HEK293 (cell line): Measurements from ENCODE around the gene MGAT4D.
A peak's percentile ranks its signal among the peaks of the same experiment; 100 is the strongest.
"Not testable (repeated sequence)": the region's sequence is repeated elsewhere in the genome, so short reads cannot be mapped to it uniquely, and the experiment has no call there.

ENCODE experiments used
- CTCF ChIA-PET: fragments of 350-600 bp; formaldehyde crosslinking; extraction: SDS; loops from one replicate; lab custom pipeline; 2021; ENCODE audit warnings: antibody characterized with exemption; lab: Yijun Ruan, JAX
- POLR2A ChIA-PET: fragments of 300-600 bp; formaldehyde crosslinking; extraction: SDS; loops from one replicate; lab custom pipeline; 2020; ENCODE audit warnings: antibody characterized with exemption, inconsistent platforms; lab: Yijun Ruan, JAX
- H3K27ac ChIP-seq: fragments of 200-500 bp; sonication (Bioruptor generic); 2 replicates; pipeline ENCODE4 v1.5.1; 2014; ENCODE audit warnings: low read depth, low read length, control low read depth, inconsistent platforms; ENCODE audit errors: extremely low read depth
- H3K36me3 ChIP-seq, 2 experiments: fragments of 200-500 bp in 1 of 2; sonication (Bioruptor generic) in 1 of 2; 1 replicate in 1 of 2; 2 replicates in 1 of 2; pipeline ENCODE4 v1.5.1; 2014 to 2017; ENCODE audit warnings: inconsistent platforms in 2 of 2, low read length in 2 of 2; ENCODE audit not compliant: control insufficient read depth in 2 of 2, insufficient read depth in 1 of 2
- H3K4me1 ChIP-seq: fragments of 200-500 bp; sonication (Bioruptor generic); 2 replicates; pipeline ENCODE4 v1.5.1; 2014; ENCODE audit warnings: mild to moderate bottlenecking, low read length, inconsistent platforms; ENCODE audit not compliant: control insufficient read depth, insufficient read depth
- H3K4me3 ChIP-seq: 2 replicates; pipeline ENCODE4 v1.5.1; 2011; ENCODE audit warnings: low read depth, mild to moderate bottlenecking, control low read depth, low read length, moderate library complexity
- H3K9me3 ChIP-seq: fragments of 200-500 bp; sonication (Bioruptor generic); 2 replicates; pipeline ENCODE4 v1.5.1; 2014; ENCODE audit warnings: low read depth, low read length, inconsistent platforms; ENCODE audit not compliant: control insufficient read depth, insufficient read depth
- KLF9 ChIP-seq: fragments of 450-650 bp; formaldehyde crosslinking; IDR thresholded peaks from 2 replicates; pipeline ENCODE4 v1.5.1; 2016; ENCODE audit warnings: missing biosample characterization, missing genetic modification characterization, low read depth
- SETDB1 ChIP-seq: IDR thresholded peaks from one replicate; pipeline ENCODE4 v1.6.1; 2017; ENCODE audit warnings: mild to moderate bottlenecking, low read length, moderate library complexity, mixed read lengths; ENCODE audit not compliant: insufficient read length
- ZBTB48 ChIP-seq: fragments of 450-650 bp; formaldehyde crosslinking; IDR thresholded peaks from 2 replicates; pipeline ENCODE4 v1.5.1; 2016; ENCODE audit warnings: missing biosample characterization, missing genetic modification characterization
- ZNF146 ChIP-seq: fragments of 450-650 bp; formaldehyde crosslinking; IDR thresholded peaks from 2 replicates; pipeline ENCODE4 v1.5.1; 2016; ENCODE audit warnings: missing biosample characterization, missing genetic modification characterization
- ZNF157 ChIP-seq: fragments of 450-650 bp; formaldehyde crosslinking; IDR thresholded peaks from 2 replicates; pipeline ENCODE4 v1.5.1; 2016; ENCODE audit warnings: missing biosample characterization, missing genetic modification characterization
- ZNF184 ChIP-seq: fragments of 450-650 bp; IDR thresholded peaks from 2 replicates; pipeline ENCODE4 v1.5.1; 2018; ENCODE audit warnings: missing biosample characterization, mild to moderate bottlenecking, missing genetic modification characterization
- ZNF274 ChIP-seq, 2 experiments: fragments of 200-500 bp in 1 of 2; fragments of 450-650 bp in 1 of 2; sonication (Bioruptor generic) in 1 of 2; formaldehyde crosslinking in 1 of 2; IDR thresholded peaks; 2 replicates each; pipeline versions ENCODE4 v1.5.1 to v1.6.1; 2014 to 2016; ENCODE audit warnings: borderline replicate concordance in 1 of 2, inconsistent platforms in 1 of 2, low read length in 1 of 2, missing biosample characterization in 1 of 2, missing genetic modification characterization in 1 of 2
- ZNF311 ChIP-seq: fragments of 450-650 bp; formaldehyde crosslinking; IDR thresholded peaks from 2 replicates; pipeline ENCODE4 v1.5.1; 2017; ENCODE audit warnings: missing biosample characterization, missing genetic modification characterization, borderline replicate concordance
- ZNF416 ChIP-seq: fragments of 450-650 bp; formaldehyde crosslinking; IDR thresholded peaks from 2 replicates; pipeline ENCODE4 v1.5.1; 2016; ENCODE audit warnings: missing biosample characterization, missing genetic modification characterization
- ZNF501 ChIP-seq: fragments of 450-650 bp; formaldehyde crosslinking; IDR thresholded peaks from 2 replicates; pipeline ENCODE4 v1.5.1; 2016; ENCODE audit warnings: missing biosample characterization, missing genetic modification characterization
- ZNF510 ChIP-seq: fragments of 450-650 bp; formaldehyde crosslinking; IDR thresholded peaks from 2 replicates; pipeline ENCODE4 v1.5.1; 2018; ENCODE audit warnings: mild to moderate bottlenecking, missing genetic modification characterization, missing biosample characterization; ENCODE audit not compliant: insufficient replicate concordance
- ZNF514 ChIP-seq: fragments of 450-650 bp; formaldehyde crosslinking; IDR thresholded peaks from 2 replicates; pipeline ENCODE4 v1.5.1; 2016; ENCODE audit warnings: missing biosample characterization, missing genetic modification characterization
- ZNF555 ChIP-seq: fragments of 450-650 bp; formaldehyde crosslinking; conservative IDR thresholded peaks from 2 replicates; pipeline ENCODE4 v1.5.1; 2017; ENCODE audit warnings: missing biosample characterization, mild to moderate bottlenecking, missing genetic modification characterization, inconsistent platforms
- ZNF560 ChIP-seq: fragments of 450-650 bp; formaldehyde crosslinking; IDR thresholded peaks from 2 replicates; pipeline ENCODE4 v1.5.1; 2017; ENCODE audit warnings: missing biosample characterization, missing genetic modification characterization, borderline replicate concordance
- ZNF600 ChIP-seq: fragments of 450-650 bp; formaldehyde crosslinking; IDR thresholded peaks from 2 replicates; pipeline ENCODE4 v1.5.1; 2016; ENCODE audit warnings: missing biosample characterization, missing genetic modification characterization
- ZNF626 ChIP-seq: fragments of 450-650 bp; sonication (Bioruptor Pico); formaldehyde crosslinking; IDR thresholded peaks from 2 replicates; pipeline ENCODE4 v1.5.1; 2018; ENCODE audit warnings: missing biosample characterization, missing genetic modification characterization, inconsistent platforms
- ZNF660 ChIP-seq: fragments of 450-650 bp; IDR thresholded peaks from 2 replicates; pipeline ENCODE4 v1.5.1; 2018; ENCODE audit warnings: missing biosample characterization, mild to moderate bottlenecking, missing genetic modification characterization
- ZNF785 ChIP-seq: fragments of 450-650 bp; formaldehyde crosslinking; IDR thresholded peaks from 2 replicates; pipeline ENCODE4 v1.5.1; 2016; ENCODE audit warnings: missing biosample characterization, missing genetic modification characterization
- ZSCAN16 ChIP-seq: fragments of 450-650 bp; formaldehyde crosslinking; IDR thresholded peaks from 2 replicates; pipeline ENCODE4 v1.5.1; 2016; ENCODE audit warnings: missing biosample characterization, missing genetic modification characterization
- TF ChIP-seq, protein P1 (sequence below): IDR thresholded peaks from 2 replicates; pipeline ENCODE4 v1.6.1; 2011; ENCODE audit warnings: mild to moderate bottlenecking, low read depth, low read length, borderline replicate concordance
- TF ChIP-seq, protein P2 (sequence below): fragments of 450-650 bp; formaldehyde crosslinking; IDR thresholded peaks from 2 replicates; pipeline ENCODE4 v1.5.1; 2016; ENCODE audit warnings: missing biosample characterization, missing genetic modification characterization
- TF ChIP-seq, protein P3 (sequence below): fragments of 450-650 bp; formaldehyde crosslinking; IDR thresholded peaks from 2 replicates; pipeline ENCODE4 v1.5.1; 2016; ENCODE audit warnings: missing biosample characterization, missing genetic modification characterization

Gene MGAT4D

GRCh38 chr4:140426610-140427105 lies 71.4 kb downstream of the MGAT4D start (continued):
- TF ChIP-seq, protein P1, sequence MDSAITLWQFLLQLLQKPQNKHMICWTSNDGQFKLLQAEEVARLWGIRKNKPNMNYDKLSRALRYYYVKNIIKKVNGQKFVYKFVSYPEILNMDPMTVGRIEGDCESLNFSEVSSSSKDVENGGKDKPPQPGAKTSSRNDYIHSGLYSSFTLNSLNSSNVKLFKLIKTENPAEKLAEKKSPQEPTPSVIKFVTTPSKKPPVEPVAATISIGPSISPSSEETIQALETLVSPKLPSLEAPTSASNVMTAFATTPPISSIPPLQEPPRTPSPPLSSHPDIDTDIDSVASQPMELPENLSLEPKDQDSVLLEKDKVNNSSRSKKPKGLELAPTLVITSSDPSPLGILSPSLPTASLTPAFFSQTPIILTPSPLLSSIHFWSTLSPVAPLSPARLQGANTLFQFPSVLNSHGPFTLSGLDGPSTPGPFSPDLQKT, result no peak
- TF ChIP-seq ZNF560 (tag by site-specific recombination) (no peak), ZNF157 (tag by site-specific recombination) (no peak), ZNF660 (tag by site-specific recombination) (peak; percentile 54; the same call in 1 of the 2 replicates), SETDB1 (no peak), ZNF555 (no peak)

GRCh38 chr4:140423106-140423505 lies 75.0 kb downstream of the MGAT4D start:
- H3K36me3 ChIP-seq, result no peaks in the 10 kb centered on the region
- no peak overlapping the region for H3K4me3 ChIP-seq
- ChIA-PET POLR2A (no interaction called here), CTCF (interaction anchor here (0.7 kb wide), 2 partner anchors 168 to 572 kb away, joined by 3 to 5 read pairs; no protein-coding TSS in a partner anchor)
- H3K27ac ChIP-seq, result no peak overlapping the region
- H3K4me1 ChIP-seq, result no peaks in the 10 kb centered on the region
- TF ChIP-seq ZNF184 (tag by site-specific recombination), result no peak
- no peak for TF ChIP-seq ZNF600 (tag by site-specific recombination)
- no peak for TF ChIP-seq ZNF416
- no peaks in the 10 kb centered on the region for H3K9me3 ChIP-seq

- POLR2A ChIA-PET, H3K4me3 ChIP-seq, H3K4me1 ChIP-seq, H3K36me3 ChIP-seq, H3K9me3 ChIP-seq, H3K27ac ChIP-seq: not testable (repeated sequence)
- CTCF ChIA-PET, result interaction anchor here (1.7 kb wide), 1 partner anchor 14 kb away, joined by 10 read pairs; the partner anchor contains the start of gene CLGN
These were observed 84.7 kb downstream of the MGAT4D start for GRCh38 chr4:140413130-140413969.

DNA sequence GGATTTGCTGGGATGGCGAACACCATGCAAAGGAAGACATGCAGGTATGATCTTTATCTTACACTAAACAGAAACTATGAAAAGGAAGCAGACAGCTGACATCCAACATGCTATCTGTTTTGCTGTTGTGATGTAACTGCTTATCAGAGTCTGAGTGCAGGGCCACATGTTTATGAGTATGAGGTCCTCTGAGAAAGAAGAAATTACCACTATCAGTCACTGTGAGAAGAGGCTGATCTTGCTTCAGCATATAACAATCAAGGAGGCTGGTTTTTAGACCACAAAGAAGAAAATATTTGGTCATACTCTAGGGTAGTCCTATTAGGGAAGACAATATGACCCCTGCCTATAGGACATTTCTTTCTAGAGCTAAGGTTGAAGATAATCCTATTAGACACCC lies 89.1 kb downstream of the MGAT4D start:
- POLR2A ChIA-PET, result no interaction called here
- no peaks in the 10 kb centered on the region for H3K4me1 ChIP-seq
- TF ChIP-seq ZNF274 (IDR thresholded peaks at IDR 0.05; ENCODE audit: low read length) (no peak), ZNF274 (tag by site-specific recombination; IDR thresholded peaks at IDR 0.05; ENCODE audit: borderline replicate concordance) (no peak), ZNF501 (tag by site-specific recombination) (no peak), ZNF626 (tag by site-specific recombination) (no peak), ZNF600 (tag by site-specific recombination) (no peak), ZBTB48 (no peak)

GRCh38 chr4:140406292-140406691 lies 91.8 kb downstream of the MGAT4D start:
- Histone ChIP-seq H3K4me1 (no peaks in the 10 kb centered on the region), H3K36me3 (no peaks in the 10 kb centered on the region), H3K27ac (no peak overlapping the region), H3K4me3 (no peak overlapping the region), H3K9me3 (no peaks in the 10 kb centered on the region)
- ChIA-PET POLR2A (no interaction called here), CTCF (no interaction called here)
- TF ChIP-seq, protein P2, sequence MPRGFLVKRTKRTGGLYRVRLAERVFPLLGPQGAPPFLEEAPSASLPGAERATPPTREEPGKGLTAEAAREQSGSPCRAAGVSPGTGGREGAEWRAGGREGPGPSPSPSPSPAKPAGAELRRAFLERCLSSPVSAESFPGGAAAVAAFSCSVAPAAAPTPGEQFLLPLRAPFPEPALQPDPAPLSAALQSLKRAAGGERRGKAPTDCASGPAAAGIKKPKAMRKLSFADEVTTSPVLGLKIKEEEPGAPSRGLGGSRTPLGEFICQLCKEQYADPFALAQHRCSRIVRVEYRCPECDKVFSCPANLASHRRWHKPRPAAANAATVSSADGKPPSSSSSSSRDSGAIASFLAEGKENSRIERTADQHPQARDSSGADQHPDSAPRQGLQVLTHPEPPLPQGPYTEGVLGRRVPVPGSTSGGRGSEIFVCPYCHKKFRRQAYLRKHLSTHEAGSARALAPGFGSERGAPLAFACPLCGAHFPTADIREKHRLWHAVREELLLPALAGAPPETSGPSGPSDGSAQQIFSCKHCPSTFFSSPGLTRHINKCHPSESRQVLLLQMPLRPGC (tag by site-specific recombination), result no peak
- TF ChIP-seq ZSCAN16 (tag by site-specific recombination), result no peak
- no peak for TF ChIP-seq ZNF785 (tag by site-specific recombination)
- TF ChIP-seq ZNF311 (tag by site-specific recombination), result no peak
- no peak for TF ChIP-seq KLF9 (tag by site-specific recombination)
- no peak for TF ChIP-seq ZNF510
- TF ChIP-seq ZNF146 (tag by site-specific recombination), result no peak
- TF ChIP-seq ZNF514 (tag by site-specific recombination), result no peak
- TF ChIP-seq, protein P3, sequence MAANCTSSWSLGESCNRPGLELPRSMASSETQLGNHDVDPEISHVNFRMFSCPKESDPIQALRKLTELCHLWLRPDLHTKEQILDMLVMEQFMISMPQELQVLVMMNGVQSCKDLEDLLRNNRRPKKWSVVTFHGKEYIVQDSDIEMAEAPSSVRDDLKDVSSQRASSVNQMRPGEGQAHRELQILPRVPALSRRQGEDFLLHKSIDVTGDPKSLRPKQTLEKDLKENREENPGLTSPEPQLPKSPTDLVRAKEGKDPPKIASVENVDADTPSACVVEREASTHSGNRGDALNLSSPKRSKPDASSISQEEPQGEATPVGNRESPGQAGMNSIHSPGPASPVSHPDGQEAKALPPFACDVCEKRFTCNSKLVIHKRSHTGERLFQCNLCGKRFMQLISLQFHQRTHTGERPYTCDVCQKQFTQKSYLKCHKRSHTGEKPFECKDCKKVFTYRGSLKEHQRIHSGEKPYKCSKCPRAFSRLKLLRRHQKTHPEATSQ, result no peak

More for the DNA sequence above, 89.1 kb downstream of the MGAT4D start:
- Histone ChIP-seq H3K36me3 (no peaks in the 10 kb centered on the region), H3K9me3 (no peaks in the 10 kb centered on the region), H3K27ac (no peak overlapping the region), H3K4me3 (no peak overlapping the region)
- CTCF ChIA-PET, result no interaction called here
